LoVo (cell line): Measurements from ENCODE around the gene ANXA9.
A peak's percentile ranks its signal among the peaks of the same experiment; 100 is the strongest.

Source experiments
- DNase-seq: peaks from one replicate; pipeline ENCODE4 v3.0.0-alpha.2; 2016; ENCODE audit warnings: low spot score

ANXA9 gene

GRCh38 chr1:151005729-151006319 lies 23.7 kb downstream of the ANXA9 start:
- DNase-seq, result no peak

GRCh38 chr1:151006327-151007052 lies 24.4 kb downstream of the ANXA9 start, which contains the start of gene MINDY1:
Gene MINDY1 (minus strand): TSS chr1:151006902. CDS start chr1:151002617, 4,285 bp downstream.
- DNase-seq, result peak; percentile 78

GRCh38 chr1:151007853-151008243 lies 25.8 kb downstream of the ANXA9 start:
- no peak for DNase-seq

- peak; percentile 96 for DNase-seq
These were observed 26.4 kb downstream of the ANXA9 start, which contains the start of gene PRUNE1 for GRCh38 chr1:151008244-151009205. Gene PRUNE1 (plus strand): TSS chr1:151008449. CDS start chr1:151008633, 184 bp downstream.

- DNase-seq, result no peak
These were observed 27.1 kb downstream of the ANXA9 start for GRCh38 chr1:151009206-151009587.

GRCh38 chr1:151009674-151010345 lies 27.7 kb downstream of the ANXA9 start:
- DNase-seq, result no peak

GRCh38 chr1:151010346-151010726 lies 28.2 kb downstream of the ANXA9 start:
- DNase-seq, result no peak

- no peak for DNase-seq
These were observed 29.2 kb downstream of the ANXA9 start for GRCh38 chr1:151011154-151011850.

GRCh38 chr1:151012684-151013471 lies 30.8 kb downstream of the ANXA9 start:
- peak; percentile 24 for DNase-seq

GRCh38 chr1:151013518-151013917 lies 31.4 kb downstream of the ANXA9 start:
- no peak for DNase-seq

GRCh38 chr1:151024540-151025146 lies 42.6 kb downstream of the ANXA9 start:
- no peak for DNase-seq

GRCh38 chr1:151026460-151026859 lies 44.4 kb downstream of the ANXA9 start:
- DNase-seq, result no peak

GRCh38 chr1:151032164-151032563 lies 50.1 kb downstream of the ANXA9 start:
- no peak for DNase-seq

GRCh38 chr1:151035167-151035566 lies 53.1 kb downstream of the ANXA9 start:
- DNase-seq, result no peak

GRCh38 chr1:151036356-151036755 lies 54.3 kb downstream of the ANXA9 start, which contains the start of gene BNIPL:
Gene BNIPL (plus strand): TSS chr1:151036586. CDS start chr1:151036726, 140 bp downstream.
- no peak for DNase-seq

- no peak for DNase-seq
These were observed 54.9 kb downstream of the ANXA9 start for GRCh38 chr1:151037032-151037431.

- no peak for DNase-seq
These were observed 57.4 kb downstream of the ANXA9 start for GRCh38 chr1:151039521-151039920.

- DNase-seq, result no peak
These were observed 61.1 kb downstream of the ANXA9 start for GRCh38 chr1:151043163-151043562.
